IMR-90 (cell line): ENCODE measurements around the gene MEGF11. TPM values are rescaled to one million over a fixed set of nuclear protein-coding genes. Genes with fewer than 3 reads are reported as not detected.

Experiments
- ATAC-seq: fragments of 200-7000 bp; cut with Tn5 transposase; 2 replicates; pipeline ENCODE4 v1.9.1; 2020; ENCODE audit warnings: low read depth, mild to moderate bottlenecking, moderate library complexity
- BruUV-seq: library from RNA; stranded (reverse); fragments of 400-500 nt; replicated peaks from 2 replicates; lab custom pipeline; 2021; lab: Mats Ljungman, UMichigan
- CTCF ChIA-PET: fragments of 300-600 bp; formaldehyde crosslinking; extraction: SDS; loops from one replicate; lab custom pipeline; 2021; ENCODE audit warnings: antibody characterized with exemption; lab: Yijun Ruan, JAX
- POLR2A ChIA-PET: fragments of 300-600 bp; sonication (Branson Sonifier 250); formaldehyde crosslinking; loops from one replicate; lab custom pipeline; 2022; ENCODE audit warnings: antibody characterized with exemption; ENCODE audit not compliant: unreplicated experiment; lab: Charles Lee
- DNase-seq: peaks from one replicate; pipeline ENCODE4 v3.0.0; 2013
- H2AFZ ChIP-seq: replicated peaks from 2 replicates; pipeline ENCODE3; 2013; ENCODE audit warnings: low read length, mild to moderate bottlenecking; ENCODE audit not compliant: poor library complexity
- H2AK5ac ChIP-seq: 2 replicates; pipeline ENCODE4 v1.6.1; 2013; ENCODE audit warnings: low read depth, low read length, inconsistent platforms
- H2AK9ac ChIP-seq: replicated peaks from 2 replicates; pipeline ENCODE3; 2013; ENCODE audit warnings: mild to moderate bottlenecking, low read depth, low read length, moderate library complexity; ENCODE audit not compliant: poor library complexity
- H2BK120ac ChIP-seq: 2 replicates; pipeline ENCODE4 v1.6.1; 2013; ENCODE audit warnings: low read depth, low read length, inconsistent platforms
- H2BK15ac ChIP-seq: 3 replicates; pipeline ENCODE4 v1.6.1; 2013; ENCODE audit warnings: low read depth, low read length, inconsistent platforms
- H2BK20ac ChIP-seq: 2 replicates; pipeline ENCODE4 v1.6.1; 2013; ENCODE audit warnings: low read depth, mild to moderate bottlenecking, inconsistent platforms, low read length, moderate library complexity
- H2BK5ac ChIP-seq: 2 replicates; pipeline ENCODE4 v1.6.1; 2013; ENCODE audit warnings: mild to moderate bottlenecking, low read depth, low read length, inconsistent platforms; ENCODE audit not compliant: poor library complexity, severe bottlenecking
- H3K14ac ChIP-seq: replicated peaks from 2 replicates; pipeline ENCODE4 v1.6.1; 2013; ENCODE audit warnings: low read depth, low read length, inconsistent platforms
- H3K18ac ChIP-seq: 2 replicates; pipeline ENCODE4 v1.6.1; 2013; ENCODE audit warnings: low read depth, low read length, control low read depth
- H3K23ac ChIP-seq: 2 replicates; pipeline ENCODE4 v1.6.1; 2013; ENCODE audit warnings: low read depth, low read length, inconsistent platforms
- H3K27ac ChIP-seq: 2 replicates; pipeline ENCODE4 v1.5.1; 2013; ENCODE audit warnings: mild to moderate bottlenecking, control low read depth, low read length; ENCODE audit not compliant: insufficient read depth
- H3K27me3 ChIP-seq: 2 replicates; pipeline ENCODE4 v1.6.1; 2013; ENCODE audit warnings: low read length; ENCODE audit not compliant: control insufficient read depth, insufficient read depth
- H3K36me3 ChIP-seq: 2 replicates; pipeline ENCODE4 v1.6.1; 2013; ENCODE audit warnings: low read length, mixed read lengths; ENCODE audit not compliant: control insufficient read depth, insufficient read depth
- H3K4ac ChIP-seq: 2 replicates; pipeline ENCODE4 v1.6.1; 2013; ENCODE audit warnings: low read depth, low read length, inconsistent platforms
- H3K4me1 ChIP-seq: 2 replicates; pipeline ENCODE4 v1.6.1; 2013; ENCODE audit warnings: low read length, mixed read lengths; ENCODE audit not compliant: control insufficient read depth, insufficient read depth
- H3K4me2 ChIP-seq: 2 replicates; pipeline ENCODE4 v1.6.1; 2013; ENCODE audit warnings: low read depth, mild to moderate bottlenecking, control low read depth, low read length, moderate library complexity
- H3K4me3 ChIP-seq: 2 replicates; pipeline ENCODE4 v1.5.1; 2013; ENCODE audit warnings: low read depth, mild to moderate bottlenecking, control low read depth, low read length, moderate library complexity; ENCODE audit not compliant: insufficient read depth
- H3K56ac ChIP-seq: 2 replicates; pipeline ENCODE4 v1.6.1; 2013; ENCODE audit warnings: low read length, inconsistent platforms; ENCODE audit not compliant: insufficient read depth; ENCODE audit errors: extremely low read depth
- H3K79me1 ChIP-seq, 2 experiments: 2 replicates each; pipeline ENCODE4 v1.6.1; 2013; ENCODE audit warnings: low read length in 2 of 2, inconsistent platforms in 1 of 2, low read depth in 1 of 2
- H3K9ac ChIP-seq: 2 replicates; pipeline ENCODE4 v1.6.1; 2013; ENCODE audit warnings: low read depth, low read length, control low read depth
- H3K9me1 ChIP-seq: 2 replicates; pipeline ENCODE4 v1.6.1; 2013; ENCODE audit warnings: low read length, inconsistent platforms; ENCODE audit not compliant: insufficient read depth
- H3K9me3 ChIP-seq: 2 replicates; pipeline ENCODE4 v1.6.1; 2013; ENCODE audit warnings: low read length; ENCODE audit not compliant: control insufficient read depth, insufficient read depth
- H4K20me1 ChIP-seq: 2 replicates; pipeline ENCODE4 v1.6.1; 2013; ENCODE audit warnings: low read length, inconsistent platforms; ENCODE audit not compliant: insufficient read depth
- H4K5ac ChIP-seq: 2 replicates; pipeline ENCODE4 v1.6.1; 2013; ENCODE audit warnings: mild to moderate bottlenecking, low read depth, low read length, control low read depth
- H4K8ac ChIP-seq, 2 experiments: 2 replicates each; pipeline ENCODE4 v1.6.1; 2013; ENCODE audit warnings: low read depth in 2 of 2, low read length in 2 of 2, control low read depth in 1 of 2, inconsistent platforms in 1 of 2
- H4K91ac ChIP-seq: 2 replicates; pipeline ENCODE4 v1.6.1; 2013; ENCODE audit warnings: low read depth, low read length, inconsistent platforms; ENCODE audit not compliant: insufficient read depth
- BHLHE40 ChIP-seq: fragments of 150-350 bp; IDR thresholded peaks from 2 replicates; pipeline ENCODE4 v1.6.1; 2016; ENCODE audit warnings: mild to moderate bottlenecking, low read depth, low read length
- CEBPB ChIP-seq: IDR thresholded peaks from 2 replicates; pipeline ENCODE4 v1.6.1; 2012; ENCODE audit warnings: low read depth, low read length, improper control_type of control experiment
- CHD1 ChIP-seq: IDR thresholded peaks from 2 replicates; pipeline ENCODE4 v1.6.1; 2012; ENCODE audit warnings: low read depth, low read length, improper control_type of control experiment
- CTCF ChIP-seq: conservative IDR thresholded peaks from 2 replicates; pipeline ENCODE4 v1.5.1; 2012; ENCODE audit warnings: mild to moderate bottlenecking, low read depth, low read length, improper control_type of control experiment
- MAZ ChIP-seq: IDR thresholded peaks from 2 replicates; pipeline ENCODE4 v1.6.1; 2012; ENCODE audit warnings: low read depth, mild to moderate bottlenecking, low read length, improper control_type of control experiment, moderate library complexity, borderline replicate concordance
- MXI1 ChIP-seq: IDR thresholded peaks from 2 replicates; pipeline ENCODE4 v1.6.1; 2012; ENCODE audit warnings: low read depth, mild to moderate bottlenecking, low read length, moderate library complexity, borderline replicate concordance
- NFE2L2 ChIP-seq: fragments of 150-350 bp; IDR thresholded peaks from 2 replicates; pipeline ENCODE4 v1.6.1; 2016; ENCODE audit warnings: low read depth, mild to moderate bottlenecking, low read length
- POLR2A ChIP-seq: IDR thresholded peaks from 2 replicates; pipeline ENCODE4 v1.6.1; 2012; ENCODE audit warnings: mild to moderate bottlenecking, low read depth, low read length
- RAD21 ChIP-seq: IDR thresholded peaks from 2 replicates; pipeline ENCODE4 v1.6.1; 2012; ENCODE audit warnings: low read length, improper control_type of control experiment
- RFX5 ChIP-seq: IDR thresholded peaks from 2 replicates; pipeline ENCODE4 v1.8.0; 2012; ENCODE audit warnings: low read depth, mild to moderate bottlenecking, low read length, moderate library complexity
- SMC3 ChIP-seq: fragments of 150-350 bp; IDR thresholded peaks from 2 replicates; pipeline ENCODE4 v1.6.1; 2016; ENCODE audit warnings: low read depth, mild to moderate bottlenecking, antibody characterized with exemption, low read length, moderate library complexity
- USF2 ChIP-seq: fragments of 150-350 bp; IDR thresholded peaks from 2 replicates; pipeline ENCODE4 v1.6.1; 2017; ENCODE audit warnings: mild to moderate bottlenecking, antibody characterized with exemption, low read length, low read depth
- WGBS, 2 experiments: methylation state at CpG; one replicate each; pipeline versions ENCODE4 v1.1.5 to v1.1.7; 2013; ENCODE audit warnings: missing lambda C conversion rate in 2 of 2; ENCODE audit not compliant: insufficient read length in 1 of 2; ENCODE audit errors: extremely low coverage in 2 of 2; 5-methylcytosine and 5-hydroxymethylcytosine counted together
- dilution Hi-C: fragments of 300-500 bp; cut with HindIII; formaldehyde crosslinking; loops from one replicate; pipeline ENCODE4 v1.14.3; 2018; ENCODE audit warnings: low sequenced_read_pairs; ENCODE audit not compliant: unreplicated experiment
- in situ Hi-C: fragments of 300-500 bp; cut with MboI; formaldehyde crosslinking; loops from 3 replicates; pipeline ENCODE4 v1.14.3; 2019; ENCODE audit warnings: low sequenced_read_pairs, inconsistent platforms, mixed read lengths
- intact Hi-C: fragments of 100-400 bp; cut with micrococcal nuclease; formaldehyde crosslinking; loops from 2 replicates; pipeline ENCODE4 v1.10.0; 2022
- polyA plus RNA-seq, 3 experiments: library from polyadenylated mRNA; depleted of rRNA; stranded (reverse); fragments of >200 nt; gene quantifications; 2 replicates each; pipeline ENCODE4 v1.2.3, GENCODE V29; 2012; ENCODE audit warnings: low replicate concordance in 1 of 3
- total RNA-seq: library from RNA; depleted of rRNA; stranded (reverse); fragments of >200 nt; gene quantifications from 2 replicates; pipeline ENCODE4 v1.2.3, GENCODE V29; 2012
- TF ChIP-seq, protein P1 (sequence below): fragments of 150-350 bp; IDR thresholded peaks from 2 replicates; pipeline ENCODE4 v1.6.1; 2016; ENCODE audit warnings: low read depth, mild to moderate bottlenecking, low read length, moderate library complexity, borderline replicate concordance

Gene MEGF11
- total and polyA plus RNA-seq, 2 of the 4 experiments (the other 2 are of a cell fraction) = not detected

- no peak for DNase-seq
- H3K27ac ChIP-seq = no peak overlapping the region
- ChIA-PET CTCF (no interaction called here), POLR2A (no interaction called here)
- H4K20me1 ChIP-seq = no peaks in the 10 kb centered on the region
- ATAC-seq = no peak
- H3K4me3 ChIP-seq = no peak overlapping the region
- intact Hi-C loops (no loop called here), dilution Hi-C loops (no loop called here), in situ Hi-C loops (no loop called here)
- H4K91ac ChIP-seq = no peak overlapping the region
- H2BK120ac ChIP-seq = no peak overlapping the region
- peaks cover 52% of the 10 kb centered on the region for H3K27me3 ChIP-seq
- no peak for TF ChIP-seq CEBPB
- TF ChIP-seq CHD1 = no peak
- TF ChIP-seq CTCF = no peak
- TF ChIP-seq, protein P1, sequence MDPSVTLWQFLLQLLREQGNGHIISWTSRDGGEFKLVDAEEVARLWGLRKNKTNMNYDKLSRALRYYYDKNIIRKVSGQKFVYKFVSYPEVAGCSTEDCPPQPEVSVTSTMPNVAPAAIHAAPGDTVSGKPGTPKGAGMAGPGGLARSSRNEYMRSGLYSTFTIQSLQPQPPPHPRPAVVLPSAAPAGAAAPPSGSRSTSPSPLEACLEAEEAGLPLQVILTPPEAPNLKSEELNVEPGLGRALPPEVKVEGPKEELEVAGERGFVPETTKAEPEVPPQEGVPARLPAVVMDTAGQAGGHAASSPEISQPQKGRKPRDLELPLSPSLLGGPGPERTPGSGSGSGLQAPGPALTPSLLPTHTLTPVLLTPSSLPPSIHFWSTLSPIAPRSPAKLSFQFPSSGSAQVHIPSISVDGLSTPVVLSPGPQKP = no peak
- TF ChIP-seq BHLHE40 = no peak
- no peak for TF ChIP-seq USF2
- no peak for TF ChIP-seq RFX5
- TF ChIP-seq MAZ = no peak
- no peak for TF ChIP-seq NFE2L2
- no peak for TF ChIP-seq SMC3
- TF ChIP-seq POLR2A = no peak
- no peak for TF ChIP-seq MXI1
- no peak for TF ChIP-seq RAD21
- H4K8ac ChIP-seq = no peak overlapping the region
- no TSS peak for BruUV-seq
- H3K4me2 ChIP-seq = no peak overlapping the region
- H3K9me1 ChIP-seq = 0 out of 2 replicates have a peak, but pooled peaks cover 3% of the 10 kb centered on the region
- H2BK5ac ChIP-seq = no peak overlapping the region
- H2BK20ac ChIP-seq = no peak overlapping the region
- H3K23ac ChIP-seq = no peak overlapping the region
- H4K5ac ChIP-seq = no peak overlapping the region
- H2AK9ac ChIP-seq = no peak overlapping the region
- H3K18ac ChIP-seq = no peak overlapping the region
- no peak overlapping the region for H3K14ac ChIP-seq
- no CpG with 5 or more reads among the region's 7 CpGs for WGBS, 2 experiments
- H3K56ac ChIP-seq = no peak overlapping the region
- no peak overlapping the region for H3K4ac ChIP-seq
- no peaks in the 10 kb centered on the region for H3K36me3 ChIP-seq
- no peaks in the 10 kb centered on the region for H3K79me1 ChIP-seq
- H3K9ac ChIP-seq = no peak overlapping the region
- no peak overlapping the region for H2AFZ ChIP-seq
- no peaks in the 10 kb centered on the region for H3K9me3 ChIP-seq
- no peak overlapping the region for H2BK15ac ChIP-seq
- no peaks in the 10 kb centered on the region for H3K4me1 ChIP-seq
- H2AK5ac ChIP-seq = no peak overlapping the region
Measured at GRCh38 chr15:66151809-66152208, 101.7 kb downstream of the MEGF11 start.
